Smooth muscle cell (in vitro differentiated cells): ENCODE measurements around the gene ROCK2. TPM values are rescaled to one million over a fixed set of nuclear protein-coding genes. Genes with fewer than 3 reads are reported as not detected.

Experiments
- DNase-seq: peaks from one replicate; lab custom pipeline; 2025; ENCODE audit not compliant: unreplicated experiment; lab: John Stamatoyannopoulos, UW
- H2AFZ ChIP-seq: fragments of 200-600 bp; sonication (generic); 2 replicates; pipeline ENCODE4 v1.6.0; 2016; ENCODE audit warnings: antibody characterized with exemption, low read depth, mild to moderate bottlenecking
- H3F3A ChIP-seq: fragments of 200-600 bp; sonication (generic); 2 replicates; pipeline ENCODE4 v1.6.0; 2017; ENCODE audit warnings: antibody characterized with exemption, low read depth
- H3K27ac ChIP-seq: fragments of 200-600 bp; sonication (generic); 2 replicates; pipeline ENCODE4 v1.5.1; 2016; ENCODE audit warnings: low read depth, mild to moderate bottlenecking
- H3K27me3 ChIP-seq: fragments of 200-600 bp; sonication (generic); 2 replicates; pipeline ENCODE4 v1.6.1; 2016; ENCODE audit warnings: low read depth, mild to moderate bottlenecking
- H3K36me3 ChIP-seq: fragments of 200-600 bp; sonication (generic); 2 replicates; pipeline ENCODE4 v1.5.1; 2016; ENCODE audit warnings: low read depth
- H3K4me1 ChIP-seq: fragments of 200-600 bp; sonication (generic); 2 replicates; pipeline ENCODE4 v1.5.1; 2016; ENCODE audit warnings: low read depth
- H3K4me2 ChIP-seq: fragments of 200-600 bp; sonication (generic); 2 replicates; pipeline ENCODE4 v1.6.0; 2016; ENCODE audit warnings: mild to moderate bottlenecking
- H3K4me3 ChIP-seq: fragments of 200-600 bp; sonication (generic); 2 replicates; pipeline ENCODE4 v1.5.1; 2016; ENCODE audit warnings: mild to moderate bottlenecking
- H3K79me2 ChIP-seq: fragments of 200-600 bp; sonication (generic); 2 replicates; pipeline ENCODE4 v1.6.0; 2016; ENCODE audit warnings: low read depth, mild to moderate bottlenecking
- H3K9ac ChIP-seq: fragments of 200-600 bp; sonication (generic); 2 replicates; pipeline ENCODE4 v1.6.0; 2016; ENCODE audit warnings: low read depth
- H3K9me3 ChIP-seq: fragments of 200-600 bp; sonication (generic); replicated peaks from 2 replicates; pipeline ENCODE4 v1.5.1; 2016; ENCODE audit warnings: low read depth
- H4K20me1 ChIP-seq: fragments of 200-600 bp; sonication (generic); 2 replicates; pipeline ENCODE4 v1.6.0; 2016; ENCODE audit warnings: low read depth
- CTCF ChIP-seq: fragments of 200-600 bp; sonication (generic); IDR thresholded peaks from 2 replicates; pipeline ENCODE4 v1.5.1; 2017; ENCODE audit warnings: borderline replicate concordance, mild to moderate bottlenecking, antibody characterized with exemption; ENCODE audit not compliant: insufficient read depth, poor library complexity, severe bottlenecking
- WGBS: methylation state at CpG from one replicate; pipeline ENCODE4 v1.1.7; 2016; ENCODE audit warnings: low lambda C conversion rate; 5-methylcytosine and 5-hydroxymethylcytosine counted together
- polyA plus RNA-seq: library from polyadenylated mRNA; unstranded; fragments of >200 nt; fragmentation: Nextera tagmentation; extraction: Ambion mirVana; gene quantifications from 2 replicates; pipeline ENCODE4 v1.2.1, GENCODE V29; 2016
- total RNA-seq: library from RNA; depleted of rRNA; stranded (reverse); fragments of >200 nt; gene quantifications from 2 replicates; pipeline ENCODE4 v1.2.3, GENCODE V29; 2014

The ROCK2 gene
- total and polyA plus RNA-seq, 2 experiments from 2014 or later = 27.2 to 45.5 TPM

DNA sequence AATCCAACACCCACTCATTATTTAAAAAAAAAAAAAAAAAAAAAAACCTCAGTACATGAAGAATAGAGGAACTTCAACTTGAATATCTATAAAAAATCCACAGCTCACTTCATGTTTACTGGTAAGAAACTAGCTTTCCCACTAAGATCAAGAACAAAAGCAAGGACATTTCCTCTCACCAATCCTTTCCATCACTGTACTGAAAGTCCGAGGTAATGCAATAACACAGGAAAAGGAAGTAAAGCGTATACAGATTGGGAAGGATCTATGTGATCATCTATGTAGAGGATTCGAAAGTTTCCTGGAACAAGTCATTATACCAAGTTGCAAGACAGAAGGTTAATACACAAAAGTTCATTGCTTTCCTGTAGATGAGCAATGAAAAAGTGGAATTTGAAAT lies 63.2 kb downstream of the ROCK2 start:
- H3K79me2 ChIP-seq = peaks cover 87% of the 10 kb centered on the region

GRCh38 chr2:11280713-11281112 lies 63.7 kb downstream of the ROCK2 start:
- Histone ChIP-seq H3K9me3 (peaks cover 3% of the 10 kb centered on the region), H3F3A (no peaks in the 10 kb centered on the region), H4K20me1 (peaks cover 67% of the 10 kb centered on the region), H3K27me3 (no peaks in the 10 kb centered on the region), H3K4me1 (no peaks in the 10 kb centered on the region), H3K27ac (no peak overlapping the region), H3K4me2 (no peak overlapping the region), H3K4me3 (no peak overlapping the region), H2AFZ (no peak overlapping the region), H3K79me2 (peaks cover 88% of the 10 kb centered on the region), H3K36me3 (peaks cover 18% of the 10 kb centered on the region), H3K9ac (no peak overlapping the region)
- no peak for DNase-seq
- WGBS = 99% methylated on average over 3 of the region's 3 CpGs
- TF ChIP-seq CTCF = no peak

More for the DNA sequence above, 63.2 kb downstream of the ROCK2 start:
- WGBS = 96% methylated on average over 3 of the region's 3 CpGs
- TF ChIP-seq CTCF = no peak
- H3K27me3 ChIP-seq = no peaks in the 10 kb centered on the region
- no peak overlapping the region for H3K9ac ChIP-seq
- H3K4me2 ChIP-seq = no peak overlapping the region
- no peaks in the 10 kb centered on the region for H3F3A ChIP-seq
- DNase-seq = no peak
- H3K4me1 ChIP-seq = no peaks in the 10 kb centered on the region
- no peak overlapping the region for H2AFZ ChIP-seq
- no peak overlapping the region for H3K4me3 ChIP-seq
- H3K36me3 ChIP-seq = peaks cover 18% of the 10 kb centered on the region
- peaks cover 3% of the 10 kb centered on the region for H3K9me3 ChIP-seq
- no peak overlapping the region for H3K27ac ChIP-seq
- H4K20me1 ChIP-seq = peaks cover 62% of the 10 kb centered on the region

- Histone ChIP-seq H3K36me3 (peaks cover 17% of the 10 kb centered on the region), H3K9ac (no peak overlapping the region), H4K20me1 (peaks cover 79% of the 10 kb centered on the region), H3K4me1 (no peaks in the 10 kb centered on the region), H3K4me2 (no peak overlapping the region), H3K27ac (no peak overlapping the region), H3F3A (no peaks in the 10 kb centered on the region), H3K27me3 (no peaks in the 10 kb centered on the region), H3K9me3 (peaks cover 3% of the 10 kb centered on the region), H2AFZ (no peak overlapping the region), H3K4me3 (no peak overlapping the region), H3K79me2 (peaks cover 92% of the 10 kb centered on the region)
- WGBS = 63% methylated on average over 4 of the region's 4 CpGs
- DNase-seq = no peak
- TF ChIP-seq CTCF = no peak
Measured at GRCh38 chr2:11279398-11279797, 65.0 kb downstream of the ROCK2 start.

GRCh38 chr2:11278219-11278618 lies 66.2 kb downstream of the ROCK2 start:
- Histone ChIP-seq H3F3A (no peaks in the 10 kb centered on the region), H2AFZ (no peak overlapping the region), H3K79me2 (peaks cover 97% of the 10 kb centered on the region), H3K9ac (no peak overlapping the region), H3K27me3 (no peaks in the 10 kb centered on the region), H3K4me2 (no peak overlapping the region), H3K4me1 (no peaks in the 10 kb centered on the region), H3K4me3 (no peak overlapping the region), H3K36me3 (peaks cover 8% of the 10 kb centered on the region), H3K9me3 (no peaks in the 10 kb centered on the region), H4K20me1 (peaks cover 91% of the 10 kb centered on the region), H3K27ac (no peak overlapping the region)
- TF ChIP-seq CTCF = no peak
- no peak for DNase-seq
